HCT116 (cell line): ENCODE results near the gene TPPP2. TPM values are rescaled to one million over a fixed set of nuclear protein-coding genes. Genes with fewer than 3 reads are reported as not detected.

ENCODE experiments used
- ATAC-seq: fragments of 200-7000 bp; cut with Tn5 transposase; 2 replicates; pipeline ENCODE4 v1.9.1; 2020; ENCODE audit warnings: mild to moderate bottlenecking, moderate library complexity
- BruUV-seq: library from RNA; stranded (reverse); fragments of 400-500 nt; replicated peaks from 2 replicates; lab custom pipeline; 2021; lab: Mats Ljungman, UMichigan
- CTCF ChIA-PET: fragments of 300-600 bp; sonication (Branson Sonifier 250); formaldehyde crosslinking; loops from one replicate; lab custom pipeline; 2021; ENCODE audit warnings: antibody characterized with exemption; lab: Charles Lee
- POLR2A ChIA-PET: fragments of 300-600, 350-600 bp; sonication (Branson Sonifier 250); formaldehyde crosslinking; loops from one replicate; lab custom pipeline; 2021; ENCODE audit warnings: antibody characterized with exemption; lab: Charles Lee
- RAD21 ChIA-PET, 2 experiments: fragments of 300-600 bp; sonication (Branson Sonifier 250); formaldehyde crosslinking; loops; one replicate each; lab custom pipeline; 2023; ENCODE audit warnings: low total read pairs in 2 of 2; ENCODE audit not compliant: uncharacterized antibody in 2 of 2, unreplicated experiment in 2 of 2, low non-redundant PET in 1 of 2; lab: Charles Lee
- DNase-seq: peaks from one replicate; pipeline ENCODE4 v3.0.0-alpha.2; 2010; ENCODE audit warnings: low read depth, low spot score
- H2AFZ ChIP-seq: fragments of 200-600 bp; shearing (Covaris generic), sonication (generic); 2 replicates; pipeline ENCODE4 v1.6.1; 2017; ENCODE audit warnings: low read depth, mixed run types, mixed read lengths, antibody characterized with exemption, low read length; ENCODE audit not compliant: poor library complexity, severe bottlenecking
- H3K27ac ChIP-seq: 2 replicates; pipeline ENCODE4 v1.5.1; 2012; ENCODE audit warnings: low read depth, low read length
- H3K27me3 ChIP-seq: fragments of 200-600 bp; sonication (generic); 2 replicates; pipeline ENCODE4 v1.6.1; 2016; ENCODE audit warnings: mixed run types, low read length, mixed read lengths; ENCODE audit not compliant: insufficient read depth
- H3K36me3 ChIP-seq, 2 experiments: fragments of 200-500 bp in 1 of 2; fragments of 200-600 bp in 1 of 2; sonication (Bioruptor generic) in 1 of 2; sonication (generic) in 1 of 2; 2 replicates each; pipeline versions ENCODE4 v1.5.1 to v1.6.1; 2014 to 2016; ENCODE audit warnings: low read length in 2 of 2, inconsistent platforms in 1 of 2, mixed read lengths in 1 of 2, mixed run types in 1 of 2; ENCODE audit not compliant: insufficient read depth in 2 of 2, control insufficient read depth in 1 of 2
- H3K4me1 ChIP-seq, 2 experiments: fragments of 200-600 bp in 1 of 2; sonication (generic) in 1 of 2; 2 replicates each; pipeline versions ENCODE4 v1.5.1 to v1.6.1; 2012 to 2017; ENCODE audit warnings: low read length in 2 of 2, inconsistent platforms in 1 of 2, mild to moderate bottlenecking in 1 of 2, mixed read lengths in 1 of 2, mixed run types in 1 of 2, moderate library complexity in 1 of 2; ENCODE audit not compliant: insufficient read depth in 2 of 2, control insufficient read depth in 1 of 2
- H3K4me2 ChIP-seq: fragments of 200-600 bp; sonication (generic); 2 replicates; pipeline ENCODE4 v1.6.1; 2017; ENCODE audit warnings: mixed run types, low read length, mixed read lengths
- H3K4me3 ChIP-seq, 2 experiments: fragments of 200-600 bp in 1 of 2; sonication (generic) in 1 of 2; replicated peaks in 1 of 2; 2 replicates each; pipeline ENCODE4 v1.5.1; 2011 to 2016; ENCODE audit warnings: low read length in 2 of 2, control low read depth in 1 of 2, low read depth in 1 of 2, mild to moderate bottlenecking in 1 of 2, mixed read lengths in 1 of 2, mixed run types in 1 of 2
- H3K79me2 ChIP-seq: fragments of 200-600 bp; sonication (generic); 2 replicates; pipeline ENCODE4 v1.6.1; 2017; ENCODE audit warnings: mild to moderate bottlenecking, mixed run types, low read length, moderate library complexity, mixed read lengths; ENCODE audit not compliant: insufficient read depth
- H3K9ac ChIP-seq: fragments of 200-600 bp; sonication (generic); 2 replicates; pipeline ENCODE4 v1.6.1; 2016; ENCODE audit warnings: low read length, mixed read lengths
- H3K9me2 ChIP-seq: fragments of 200-600 bp; sonication (generic), shearing (Covaris generic); 2 replicates; pipeline ENCODE4 v1.6.1; 2017; ENCODE audit warnings: mixed run types, mild to moderate bottlenecking, moderate library complexity; ENCODE audit not compliant: insufficient read depth
- H3K9me3 ChIP-seq, 2 experiments: fragments of 200-500 bp in 1 of 2; fragments of 200-600 bp in 1 of 2; sonication (Bioruptor generic) in 1 of 2; sonication (generic) in 1 of 2; 2 replicates each; pipeline ENCODE4 v1.6.1; 2014 to 2017; ENCODE audit warnings: low read length in 2 of 2, mixed read lengths in 2 of 2, inconsistent platforms in 1 of 2, low read depth in 1 of 2, mild to moderate bottlenecking in 1 of 2, mixed run types in 1 of 2, moderate library complexity in 1 of 2; ENCODE audit not compliant: control insufficient read depth in 1 of 2, insufficient read depth in 1 of 2
- H4K20me1 ChIP-seq: fragments of 200-600 bp; sonication (generic), shearing (Covaris generic); 2 replicates; pipeline ENCODE4 v1.6.1; 2017; ENCODE audit warnings: mixed run types, mild to moderate bottlenecking, moderate library complexity; ENCODE audit not compliant: insufficient read depth
- EGR1 ChIP-seq: IDR thresholded peaks from 2 replicates; pipeline ENCODE4 v1.6.1; 2012; ENCODE audit warnings: low read depth
- EZH2 ChIP-seq: fragments of 200-600 bp; sonication (generic); IDR thresholded peaks from 2 replicates; pipeline ENCODE4 v1.6.1; 2017; ENCODE audit warnings: antibody characterized with exemption, mixed run types
- EZH2phosphoT487 ChIP-seq: fragments of 200-600 bp; IDR thresholded peaks from 2 replicates; pipeline ENCODE4 v1.6.1; 2018; ENCODE audit warnings: antibody characterized with exemption, borderline replicate concordance
- FOSL1 ChIP-seq: IDR thresholded peaks from 2 replicates; pipeline ENCODE4 v1.6.1; 2012; ENCODE audit warnings: low read depth
- JUND ChIP-seq: IDR thresholded peaks from 2 replicates; pipeline ENCODE4 v1.6.1; 2012
- POLR2A ChIP-seq: IDR thresholded peaks from 2 replicates; pipeline ENCODE4 v1.7.0; 2011; ENCODE audit warnings: borderline replicate concordance; ENCODE audit not compliant: insufficient read depth, insufficient read length; ENCODE audit errors: extremely low read depth
- RAD21 ChIP-seq: IDR thresholded peaks from 2 replicates; pipeline ENCODE4 v1.6.1; 2012; ENCODE audit warnings: low read depth, mild to moderate bottlenecking
- SP1 ChIP-seq: IDR thresholded peaks from 2 replicates; pipeline ENCODE4 v1.6.1; 2012; ENCODE audit warnings: low read depth
- TCF7L2 ChIP-seq: IDR thresholded peaks from 2 replicates; pipeline ENCODE4 v1.7.0; 2011; ENCODE audit warnings: borderline replicate concordance, inconsistent platforms; ENCODE audit not compliant: insufficient read depth, insufficient read length; ENCODE audit errors: extremely low read depth
- YY1 ChIP-seq: IDR thresholded peaks from 2 replicates; pipeline ENCODE4 v1.6.1; 2011; ENCODE audit warnings: low read length, low read depth, moderate library complexity, mild to moderate bottlenecking; ENCODE audit not compliant: insufficient replicate concordance; ENCODE audit errors: extremely low read depth
- intact Hi-C: fragments of 100-400 bp; cut with micrococcal nuclease; formaldehyde crosslinking; loops from 2 replicates; pipeline ENCODE4 v1.10.0; 2022
- total RNA-seq: library from RNA; stranded (reverse); gene quantifications from one replicate; pipeline ENCODE4 v1.2.1, GENCODE V29; 2021; ENCODE audit not compliant: unreplicated experiment
- TF ChIP-seq, protein P1 (sequence below): IDR thresholded peaks from 2 replicates; pipeline ENCODE4 v1.6.1; 2011; ENCODE audit warnings: mild to moderate bottlenecking, low read length, moderate library complexity; ENCODE audit not compliant: insufficient replicate concordance; ENCODE audit errors: extremely low read depth
- TF ChIP-seq, protein P2 (sequence below): IDR thresholded peaks from 2 replicates; pipeline ENCODE4 v1.6.1; 2012; ENCODE audit warnings: low read depth
- TF ChIP-seq, protein P3 (sequence below): IDR thresholded peaks from 2 replicates; pipeline ENCODE4 v1.6.1; 2012
- TF ChIP-seq, protein P4 (sequence below): IDR thresholded peaks from 2 replicates; pipeline ENCODE4 v1.6.1; 2012

TPPP2 gene
- total RNA-seq, 1 experiment from 2014 or later, result not detected

DNA sequence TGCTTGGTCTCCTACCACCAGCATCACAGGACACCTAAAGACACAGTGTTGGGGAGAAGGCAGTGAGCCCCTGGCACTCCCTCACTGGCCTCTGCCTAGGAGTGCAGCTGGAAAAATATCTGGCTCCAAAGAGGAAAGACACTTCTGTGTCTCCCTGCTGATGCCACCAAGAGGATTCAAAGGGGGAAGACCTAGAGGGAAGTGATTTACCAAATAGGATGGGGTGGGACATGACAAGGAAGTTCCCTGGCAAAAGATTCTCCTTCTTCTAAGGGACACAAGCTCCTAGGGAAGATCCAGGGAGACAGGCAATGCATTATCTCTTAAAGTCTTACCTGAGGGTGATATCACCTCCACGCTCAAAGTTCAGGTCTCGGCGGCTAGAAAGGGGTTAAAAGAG, 11.2 kb upstream of the TPPP2 start (continued):
- TF ChIP-seq, protein P1, sequence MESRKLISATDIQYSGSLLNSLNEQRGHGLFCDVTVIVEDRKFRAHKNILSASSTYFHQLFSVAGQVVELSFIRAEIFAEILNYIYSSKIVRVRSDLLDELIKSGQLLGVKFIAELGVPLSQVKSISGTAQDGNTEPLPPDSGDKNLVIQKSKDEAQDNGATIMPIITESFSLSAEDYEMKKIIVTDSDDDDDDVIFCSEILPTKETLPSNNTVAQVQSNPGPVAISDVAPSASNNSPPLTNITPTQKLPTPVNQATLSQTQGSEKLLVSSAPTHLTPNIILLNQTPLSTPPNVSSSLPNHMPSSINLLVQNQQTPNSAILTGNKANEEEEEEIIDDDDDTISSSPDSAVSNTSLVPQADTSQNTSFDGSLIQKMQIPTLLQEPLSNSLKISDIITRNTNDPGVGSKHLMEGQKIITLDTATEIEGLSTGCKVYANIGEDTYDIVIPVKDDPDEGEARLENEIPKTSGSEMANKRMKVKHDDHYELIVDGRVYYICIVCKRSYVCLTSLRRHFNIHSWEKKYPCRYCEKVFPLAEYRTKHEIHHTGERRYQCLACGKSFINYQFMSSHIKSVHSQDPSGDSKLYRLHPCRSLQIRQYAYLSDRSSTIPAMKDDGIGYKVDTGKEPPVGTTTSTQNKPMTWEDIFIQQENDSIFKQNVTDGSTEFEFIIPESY, result no peak
- TF ChIP-seq YY1 (no peak), EZH2 (no peak), POLR2A (no peak), EZH2phosphoT487 (no peak)
- TF ChIP-seq, protein P2, sequence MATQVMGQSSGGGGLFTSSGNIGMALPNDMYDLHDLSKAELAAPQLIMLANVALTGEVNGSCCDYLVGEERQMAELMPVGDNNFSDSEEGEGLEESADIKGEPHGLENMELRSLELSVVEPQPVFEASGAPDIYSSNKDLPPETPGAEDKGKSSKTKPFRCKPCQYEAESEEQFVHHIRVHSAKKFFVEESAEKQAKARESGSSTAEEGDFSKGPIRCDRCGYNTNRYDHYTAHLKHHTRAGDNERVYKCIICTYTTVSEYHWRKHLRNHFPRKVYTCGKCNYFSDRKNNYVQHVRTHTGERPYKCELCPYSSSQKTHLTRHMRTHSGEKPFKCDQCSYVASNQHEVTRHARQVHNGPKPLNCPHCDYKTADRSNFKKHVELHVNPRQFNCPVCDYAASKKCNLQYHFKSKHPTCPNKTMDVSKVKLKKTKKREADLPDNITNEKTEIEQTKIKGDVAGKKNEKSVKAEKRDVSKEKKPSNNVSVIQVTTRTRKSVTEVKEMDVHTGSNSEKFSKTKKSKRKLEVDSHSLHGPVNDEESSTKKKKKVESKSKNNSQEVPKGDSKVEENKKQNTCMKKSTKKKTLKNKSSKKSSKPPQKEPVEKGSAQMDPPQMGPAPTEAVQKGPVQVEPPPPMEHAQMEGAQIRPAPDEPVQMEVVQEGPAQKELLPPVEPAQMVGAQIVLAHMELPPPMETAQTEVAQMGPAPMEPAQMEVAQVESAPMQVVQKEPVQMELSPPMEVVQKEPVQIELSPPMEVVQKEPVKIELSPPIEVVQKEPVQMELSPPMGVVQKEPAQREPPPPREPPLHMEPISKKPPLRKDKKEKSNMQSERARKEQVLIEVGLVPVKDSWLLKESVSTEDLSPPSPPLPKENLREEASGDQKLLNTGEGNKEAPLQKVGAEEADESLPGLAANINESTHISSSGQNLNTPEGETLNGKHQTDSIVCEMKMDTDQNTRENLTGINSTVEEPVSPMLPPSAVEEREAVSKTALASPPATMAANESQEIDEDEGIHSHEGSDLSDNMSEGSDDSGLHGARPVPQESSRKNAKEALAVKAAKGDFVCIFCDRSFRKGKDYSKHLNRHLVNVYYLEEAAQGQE, result no peak

DNA sequence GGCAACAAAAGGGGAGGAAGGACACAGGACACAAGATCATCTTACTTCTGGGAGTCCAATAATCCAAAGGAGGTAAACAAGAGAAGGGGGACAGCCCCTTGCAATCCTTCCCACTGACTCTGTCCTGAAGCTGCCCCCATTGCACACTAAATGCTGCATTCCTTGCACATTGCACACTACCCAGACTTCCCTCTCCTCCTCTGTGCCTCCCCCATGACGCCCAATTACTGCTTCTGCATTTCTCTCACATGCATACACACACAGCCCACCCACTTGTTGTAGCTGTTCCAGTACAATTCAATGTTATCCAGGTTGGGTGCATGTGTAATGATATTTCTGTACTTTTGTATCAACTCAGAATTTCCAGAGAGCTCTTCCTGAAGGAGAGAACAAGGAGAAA, 10.7 kb upstream of the TPPP2 start:
- no peaks in the 10 kb centered on the region for H4K20me1 ChIP-seq
- no peaks in the 10 kb centered on the region for H3K9me2 ChIP-seq
- no TSS peak for BruUV-seq
- peaks cover 7 to 11% of the 10 kb centered on the region in 2 experiments; a peak in 2 of 4 replicates for H3K4me1 ChIP-seq
- H3K27me3 ChIP-seq, result no peaks in the 10 kb centered on the region
- H3K79me2 ChIP-seq, result no peaks in the 10 kb centered on the region
- no peak overlapping the region for H3K4me3 ChIP-seq
- no peak overlapping the region for H3K9ac ChIP-seq
- CTCF ChIA-PET, result interaction anchor here (1.4 kb wide), 1 partner anchor 162 kb away, joined by 4 read pairs; no protein-coding TSS in a partner anchor
- POLR2A ChIA-PET, result no interaction called here
- DNase-seq (no peak), ATAC-seq (no peak)
- no peaks in the 10 kb centered on the region; a peak in 1 of 4 replicates for H3K36me3 ChIP-seq
- no peak overlapping the region for H3K27ac ChIP-seq
- H2AFZ ChIP-seq, result no peak overlapping the region
- H3K4me2 ChIP-seq, result no peak overlapping the region
- RAD21 ChIA-PET, result no interaction called here
- no peaks in the 10 kb centered on the region for H3K9me3 ChIP-seq
- intact Hi-C loops, result loop anchor here (10.0 kb wide), 1 partner anchor 535 kb away; no protein-coding TSS in a partner anchor
- TF ChIP-seq, protein P2, result no peak
- TF ChIP-seq, protein P3, sequence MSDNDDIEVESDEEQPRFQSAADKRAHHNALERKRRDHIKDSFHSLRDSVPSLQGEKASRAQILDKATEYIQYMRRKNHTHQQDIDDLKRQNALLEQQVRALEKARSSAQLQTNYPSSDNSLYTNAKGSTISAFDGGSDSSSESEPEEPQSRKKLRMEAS, result no peak
- TF ChIP-seq YY1 (no peak), FOSL1 (no peak), TCF7L2 (no peak), EZH2 (no peak), EZH2phosphoT487 (no peak), RAD21 (no peak), SP1 (no peak), EGR1 (no peak), JUND (no peak)
- TF ChIP-seq, protein P4, sequence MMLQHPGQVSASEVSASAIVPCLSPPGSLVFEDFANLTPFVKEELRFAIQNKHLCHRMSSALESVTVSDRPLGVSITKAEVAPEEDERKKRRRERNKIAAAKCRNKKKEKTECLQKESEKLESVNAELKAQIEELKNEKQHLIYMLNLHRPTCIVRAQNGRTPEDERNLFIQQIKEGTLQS, result no peak
